ENCODE measurements around the gene CCDC92B. TPM values are rescaled to one million over a fixed set of nuclear protein-coding genes. Genes with fewer than 3 reads are reported as not detected.

CCDC92B gene
- polyA plus RNA-seq, 6 donors from 2014 or later, result not detected

GRCh38 chr17:2723997-2724783 is 25.3 kb downstream of the CCDC92B start:
- ATAC-seq (ENCODE audit: low read depth in 2 of 2) (peak; percentile 18 to 40), DNase-seq (no peak)
- H3K36me3 Mint-ChIP-seq, result peaks cover 0 to 10% of the 10 kb centered on the region in 2 donors
- H3K4me3 Mint-ChIP-seq, result peak overlapping the region in 6 of 8 donors; percentile 23 to 70 (median 58)
- peaks cover 3 to 7% (median 6%) of the 10 kb centered on the region in 3 donors for H3K4me1 Mint-ChIP-seq
- H3K9me3 Mint-ChIP-seq, result peaks cover 0 to 2% (median 0%) of the 10 kb centered on the region in 7 donors
- no peak overlapping the region for H3K27ac Mint-ChIP-seq
- peaks cover 10 to 46% (median 19%) of the 10 kb centered on the region in 3 donors for H3K27me3 Mint-ChIP-seq

- ATAC-seq (ENCODE audit: low read depth in 2 of 2) (no peak), DNase-seq (no peak)
- Mint-ChIP-seq H3K27ac (no peak overlapping the region), H3K4me1 (peaks cover 3 to 7% (median 6%) of the 10 kb centered on the region in 3 donors), H3K4me3 (peak overlapping the region in 6 of 8 donors; percentile 20 to 72 (median 57)), H3K27me3 (peaks cover 8 to 46% (median 19%) of the 10 kb centered on the region in 3 donors), H3K9me3 (peaks cover 0 to 2% (median 0%) of the 10 kb centered on the region in 7 donors), H3K36me3 (peaks cover 0 to 10% of the 10 kb centered on the region in 2 donors)
These were observed 25.9 kb downstream of the CCDC92B start for GRCh38 chr17:2723505-2723996.

GRCh38 chr17:2722611-2723010 is 26.8 kb downstream of the CCDC92B start:
- Mint-ChIP-seq H3K4me1 (peaks cover 3 to 7% (median 6%) of the 10 kb centered on the region in 3 donors), H3K27ac (no peak overlapping the region), H3K4me3 (peak overlapping the region in 3 of 8 donors; percentile 20 to 61 (median 37)), H3K9me3 (peaks cover 0 to 2% (median 0%) of the 10 kb centered on the region in 7 donors), H3K27me3 (peaks cover 7 to 45% (median 19%) of the 10 kb centered on the region in 3 donors), H3K36me3 (peaks cover 0 to 10% of the 10 kb centered on the region in 2 donors)
- DNase-seq, result no peak
- no peak for ATAC-seq (ENCODE audit: low read depth in 2 of 2)

GRCh38 chr17:2721603-2722002 is 27.8 kb downstream of the CCDC92B start:
- H3K36me3 Mint-ChIP-seq, result peaks cover 0 to 10% of the 10 kb centered on the region in 2 donors
- ATAC-seq (ENCODE audit: low read depth in 2 of 2), result no peak
- H3K27me3 Mint-ChIP-seq, result peaks cover 7 to 35% (median 12%) of the 10 kb centered on the region in 3 donors
- no peak overlapping the region for H3K4me3 Mint-ChIP-seq
- DNase-seq, result no peak
- peaks cover 3 to 7% (median 6%) of the 10 kb centered on the region in 3 donors for H3K4me1 Mint-ChIP-seq
- no peak overlapping the region for H3K27ac Mint-ChIP-seq
- H3K9me3 Mint-ChIP-seq, result no peaks in the 10 kb centered on the region

GRCh38 chr17:2719861-2720260 is 29.6 kb downstream of the CCDC92B start:
- Mint-ChIP-seq H3K9me3 (no peaks in the 10 kb centered on the region), H3K36me3 (no peaks in the 10 kb centered on the region), H3K27me3 (peaks cover 0 to 22% (median 0%) of the 10 kb centered on the region in 3 donors), H3K4me1 (no peaks in the 10 kb centered on the region), H3K27ac (no peak overlapping the region), H3K4me3 (no peak overlapping the region)
- no peak for DNase-seq
- no peak for ATAC-seq (ENCODE audit: low read depth in 2 of 2)

GRCh38 chr17:2718150-2718938 is 31.1 kb downstream of the CCDC92B start:
- Mint-ChIP-seq H3K27ac (peak overlapping the region in 1 of 6 donors; percentile 16), H3K27me3 (peaks cover 0 to 13% (median 0%) of the 10 kb centered on the region in 3 donors), H3K4me1 (peaks cover 0 to 3% (median 0%) of the 10 kb centered on the region in 3 donors), H3K36me3 (no peaks in the 10 kb centered on the region), H3K4me3 (no peak overlapping the region), H3K9me3 (no peaks in the 10 kb centered on the region)
- DNase-seq (no peak), ATAC-seq (ENCODE audit: low read depth in 2 of 2) (no peak)

GRCh38 chr17:2716649-2717048 is 32.8 kb downstream of the CCDC92B start:
- Mint-ChIP-seq H3K4me1 (peaks cover 8 to 11% (median 8%) of the 10 kb centered on the region in 3 donors), H3K9me3 (no peaks in the 10 kb centered on the region), H3K27me3 (peaks cover 0 to 5% (median 0%) of the 10 kb centered on the region in 3 donors), H3K36me3 (no peaks in the 10 kb centered on the region), H3K4me3 (no peak overlapping the region), H3K27ac (no peak overlapping the region)
- ATAC-seq (ENCODE audit: low read depth in 2 of 2) (no peak), DNase-seq (no peak)

GRCh38 chr17:2713881-2714280 is 35.6 kb downstream of the CCDC92B start:
- H3K27ac Mint-ChIP-seq, result peak overlapping the region in 1 of 6 donors; percentile 15

GRCh38 chr17:2712300-2713043 is 37.0 kb downstream of the CCDC92B start:
- no peaks in the 10 kb centered on the region for H3K36me3 Mint-ChIP-seq
- peaks cover 33 to 39% (median 37%) of the 10 kb centered on the region in 3 donors for H3K4me1 Mint-ChIP-seq
- H3K27me3 Mint-ChIP-seq, result no peaks in the 10 kb centered on the region
- no peaks in the 10 kb centered on the region for H3K9me3 Mint-ChIP-seq
- DNase-seq, result no peak
- peak overlapping the region in 5 of 6 donors; percentile 82 to 89 (median 88) for H3K27ac Mint-ChIP-seq
- no peak for ATAC-seq (ENCODE audit: low read depth in 2 of 2)
- peak overlapping the region; percentile 83 to 91 (median 87) for H3K4me3 Mint-ChIP-seq

More at GRCh38 chr17:2713881-2714280, 35.6 kb downstream of the CCDC92B start:
- peak overlapping the region in 4 of 8 donors; percentile 15 to 78 (median 46) for H3K4me3 Mint-ChIP-seq
- H3K4me1 Mint-ChIP-seq, result peaks cover 26 to 31% (median 29%) of the 10 kb centered on the region in 3 donors
- H3K9me3 Mint-ChIP-seq, result no peaks in the 10 kb centered on the region
- H3K27me3 Mint-ChIP-seq, result no peaks in the 10 kb centered on the region
- H3K36me3 Mint-ChIP-seq, result no peaks in the 10 kb centered on the region
- no peak for ATAC-seq (ENCODE audit: low read depth in 2 of 2)
- no peak for DNase-seq

GRCh38 chr17:2711608-2712299 is 37.7 kb downstream of the CCDC92B start, which contains the start of gene CLUH:
TSS of gene CLUH (minus strand) at chr17:2711764. CDS start at chr17:2711661, 103 bp downstream.
- no peaks in the 10 kb centered on the region for H3K9me3 Mint-ChIP-seq
- H3K27ac Mint-ChIP-seq, result peak within 1 kb of the TSS; percentile 56 to 89 (median 86)
- peak; percentile 87 to 92 for ATAC-seq (ENCODE audit: low read depth in 2 of 2)
- H3K4me3 Mint-ChIP-seq, result peak within 1 kb of the TSS; percentile 83 to 94 (median 89)
- no peaks in the 10 kb centered on the region for H3K27me3 Mint-ChIP-seq
- H3K36me3 Mint-ChIP-seq, result no peaks in the 10 kb centered on the region
- peaks cover 33 to 44% (median 38%) of the 10 kb centered on the region in 3 donors for H3K4me1 Mint-ChIP-seq
- DNase-seq, result peak; percentile 95

- Mint-ChIP-seq H3K27ac (peak overlapping the region in 2 of 6 donors; percentile 33 to 82), H3K36me3 (no peaks in the 10 kb centered on the region), H3K4me3 (peak overlapping the region; percentile 83 to 94 (median 88)), H3K4me1 (peaks cover 33 to 49% (median 44%) of the 10 kb centered on the region in 3 donors), H3K27me3 (no peaks in the 10 kb centered on the region), H3K9me3 (no peaks in the 10 kb centered on the region)
- ATAC-seq (ENCODE audit: low read depth in 2 of 2) (peak; percentile 13 to 22), DNase-seq (peak; percentile 12)
These were observed 38.4 kb downstream of the CCDC92B start for GRCh38 chr17:2710803-2711607.

Data from naive B cell (primary cell).